ENCODE measurements around the gene NDUFS1. TPM values are rescaled to one million over a fixed set of nuclear protein-coding genes. Genes with fewer than 3 reads are reported as not detected.

The NDUFS1 gene
- total RNA-seq, 1 experiment from 2014 or later = 100 TPM

DNA sequence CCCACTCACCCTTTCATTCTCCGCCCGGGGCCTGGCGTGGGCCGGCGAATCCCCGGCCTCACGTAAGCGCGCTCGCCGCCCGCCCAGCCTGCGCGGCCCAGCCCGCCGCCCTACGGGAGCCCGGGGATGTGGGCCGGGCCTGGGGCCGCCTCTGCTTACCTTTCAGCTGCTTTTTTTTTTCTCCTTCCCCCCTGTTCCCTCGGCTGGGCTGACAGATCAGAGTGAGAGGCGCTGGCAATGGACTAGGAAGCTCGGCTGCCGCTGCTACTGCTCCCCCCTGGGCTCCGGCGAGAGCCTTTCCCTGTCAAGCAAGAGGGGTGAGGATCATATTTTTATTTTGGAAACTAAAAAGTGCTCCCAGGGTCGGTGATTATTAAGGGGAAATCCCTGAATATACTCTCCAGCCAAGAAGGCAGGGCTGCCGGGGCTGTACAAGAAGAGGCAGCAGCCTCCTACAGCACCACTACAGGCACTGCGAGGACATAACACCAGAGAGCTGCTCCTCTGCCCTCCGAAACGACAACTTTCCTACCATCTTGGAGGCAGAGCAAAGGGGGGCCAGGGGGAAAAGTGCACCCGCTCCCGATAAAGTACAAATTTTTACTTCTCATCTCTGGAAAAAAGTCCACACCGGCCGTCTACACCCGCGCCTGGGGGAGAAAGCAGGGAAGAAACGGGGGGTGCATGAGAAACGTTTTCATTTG, 73.3 kb downstream of the NDUFS1 start, which contains the start of gene INO80D:
INO80D (minus strand) TSS at position 433 of the 704 bp plus-strand sequence. CDS start 23,158 bp downstream, outside the sequence.
- BruUV-seq (replicated peaks) = TSS peak; percentile 55
- intact Hi-C loops (cut with micrococcal nuclease) = loop anchor here (1.0 kb wide), 1 partner anchor 73 kb away; the partner anchor contains the start of genes EEF1B2 and NDUFS1

DNA sequence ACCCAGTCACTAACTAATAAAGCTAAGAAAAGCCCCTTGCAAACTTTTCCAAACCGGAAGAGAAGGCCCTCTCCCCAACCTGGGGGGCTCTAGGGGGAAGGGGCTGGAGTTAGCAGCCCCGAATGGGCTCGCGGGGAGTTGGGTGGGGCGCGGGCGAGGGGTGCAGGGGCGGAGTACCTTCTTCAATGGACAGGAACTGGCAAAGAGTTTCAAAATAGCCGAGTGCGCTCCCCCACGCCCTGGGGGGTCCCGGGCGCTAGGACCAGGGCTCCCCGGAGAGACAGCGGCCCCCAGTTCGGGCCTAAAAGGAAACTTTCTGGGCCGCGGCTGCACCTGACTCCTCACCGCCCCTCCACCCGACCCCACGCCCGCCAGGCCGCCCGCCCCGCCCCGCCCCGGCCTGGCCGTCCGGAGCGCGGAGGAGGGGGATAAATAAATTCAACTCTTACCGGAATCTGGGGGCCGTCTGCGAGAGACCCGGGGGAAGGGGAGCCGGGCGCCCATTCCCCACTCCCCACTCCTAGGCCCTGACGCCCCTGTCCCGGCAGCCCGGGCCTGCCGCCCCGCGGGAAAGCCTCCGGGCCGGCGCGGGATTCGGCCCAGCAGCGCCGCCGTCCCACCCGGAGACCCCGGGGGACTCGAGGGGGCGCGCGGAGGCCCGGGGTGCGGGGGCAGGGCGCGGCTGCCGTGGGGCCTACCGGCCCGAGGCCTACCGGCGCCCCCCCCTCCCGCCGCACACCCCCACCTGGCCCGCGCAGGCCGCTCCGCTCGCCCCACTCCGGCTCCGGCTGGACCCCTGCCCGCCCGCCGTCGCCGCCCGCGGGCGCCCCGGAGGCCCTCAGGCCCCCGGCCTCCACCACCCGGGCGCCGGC, 74.1 kb downstream of the NDUFS1 start:
- Mint-ChIP-seq H3K27me3 (ENCODE audit: insufficient read depth, unreplicated experiment) (no peaks in the 10 kb centered on the region), H3K4me3 (ENCODE audit: unreplicated experiment) (peak overlapping the region; percentile 94), H3K36me3 (ENCODE audit: insufficient read depth, unreplicated experiment) (peaks cover 16% of the 10 kb centered on the region), H3K27ac (ENCODE audit: low read depth, unreplicated experiment) (peak overlapping the region; percentile 97), H3K9me3 (ENCODE audit: unreplicated experiment) (no peaks in the 10 kb centered on the region), H3K4me1 (ENCODE audit: insufficient read depth, unreplicated experiment) (peaks cover 11% of the 10 kb centered on the region)
- BruUV-seq (replicated peaks) = no TSS peak
- TF ChIP-seq, protein P1, sequence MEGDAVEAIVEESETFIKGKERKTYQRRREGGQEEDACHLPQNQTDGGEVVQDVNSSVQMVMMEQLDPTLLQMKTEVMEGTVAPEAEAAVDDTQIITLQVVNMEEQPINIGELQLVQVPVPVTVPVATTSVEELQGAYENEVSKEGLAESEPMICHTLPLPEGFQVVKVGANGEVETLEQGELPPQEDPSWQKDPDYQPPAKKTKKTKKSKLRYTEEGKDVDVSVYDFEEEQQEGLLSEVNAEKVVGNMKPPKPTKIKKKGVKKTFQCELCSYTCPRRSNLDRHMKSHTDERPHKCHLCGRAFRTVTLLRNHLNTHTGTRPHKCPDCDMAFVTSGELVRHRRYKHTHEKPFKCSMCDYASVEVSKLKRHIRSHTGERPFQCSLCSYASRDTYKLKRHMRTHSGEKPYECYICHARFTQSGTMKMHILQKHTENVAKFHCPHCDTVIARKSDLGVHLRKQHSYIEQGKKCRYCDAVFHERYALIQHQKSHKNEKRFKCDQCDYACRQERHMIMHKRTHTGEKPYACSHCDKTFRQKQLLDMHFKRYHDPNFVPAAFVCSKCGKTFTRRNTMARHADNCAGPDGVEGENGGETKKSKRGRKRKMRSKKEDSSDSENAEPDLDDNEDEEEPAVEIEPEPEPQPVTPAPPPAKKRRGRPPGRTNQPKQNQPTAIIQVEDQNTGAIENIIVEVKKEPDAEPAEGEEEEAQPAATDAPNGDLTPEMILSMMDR (IDR thresholded peaks at IDR 0.05; ENCODE audit: unreplicated experiment) = no peak
- POLR2A ChIA-PET = interaction anchor here (0.6 to 2.6 kb wide), 16 partner anchors 9 to 679 kb away, joined by 3 to 15 read pairs (median 4); partner anchors contain the start of genes EEF1B2, MDH1B and NDUFS1
- peak; percentile 43 for DNase-seq (ENCODE audit: unreplicated experiment)
- intact Hi-C loops (cut with micrococcal nuclease) = no loop called here
- CTCF ChIA-PET = interaction anchor here (0.6 to 0.9 kb wide), 5 partner anchors 45 to 300 kb away, joined by 3 read pairs; no protein-coding TSS in a partner anchor

More for the DNA sequence above, 73.3 kb downstream of the NDUFS1 start, which contains the start of gene INO80D:
- H3K4me1 Mint-ChIP-seq (ENCODE audit: insufficient read depth, unreplicated experiment) = peaks cover 11% of the 10 kb centered on the region
- peak within 1 kb of the TSS; percentile 94 for H3K4me3 Mint-ChIP-seq (ENCODE audit: unreplicated experiment)
- H3K27ac Mint-ChIP-seq (ENCODE audit: low read depth, unreplicated experiment) = peak within 1 kb of the TSS; percentile 97
- peak; percentile 86 for DNase-seq (ENCODE audit: unreplicated experiment)
- TF ChIP-seq, protein P1 (IDR thresholded peaks at IDR 0.05; ENCODE audit: unreplicated experiment) = peak; percentile 26
- ChIA-PET CTCF (interaction anchor here (0.6 to 0.9 kb wide), 6 partner anchors 54 to 897 kb away, joined by 3 read pairs; no protein-coding TSS in a partner anchor), POLR2A (interaction anchor here (0.6 to 2.9 kb wide), 15 partner anchors 10 to 679 kb away, joined by 3 to 17 read pairs (median 3); partner anchors contain the start of genes EEF1B2, MDH1B and NDUFS1)
- no peaks in the 10 kb centered on the region for H3K27me3 Mint-ChIP-seq (ENCODE audit: insufficient read depth, unreplicated experiment)
- peaks cover 20% of the 10 kb centered on the region for H3K36me3 Mint-ChIP-seq (ENCODE audit: insufficient read depth, unreplicated experiment)
- no peaks in the 10 kb centered on the region for H3K9me3 Mint-ChIP-seq (ENCODE audit: unreplicated experiment)

DNA sequence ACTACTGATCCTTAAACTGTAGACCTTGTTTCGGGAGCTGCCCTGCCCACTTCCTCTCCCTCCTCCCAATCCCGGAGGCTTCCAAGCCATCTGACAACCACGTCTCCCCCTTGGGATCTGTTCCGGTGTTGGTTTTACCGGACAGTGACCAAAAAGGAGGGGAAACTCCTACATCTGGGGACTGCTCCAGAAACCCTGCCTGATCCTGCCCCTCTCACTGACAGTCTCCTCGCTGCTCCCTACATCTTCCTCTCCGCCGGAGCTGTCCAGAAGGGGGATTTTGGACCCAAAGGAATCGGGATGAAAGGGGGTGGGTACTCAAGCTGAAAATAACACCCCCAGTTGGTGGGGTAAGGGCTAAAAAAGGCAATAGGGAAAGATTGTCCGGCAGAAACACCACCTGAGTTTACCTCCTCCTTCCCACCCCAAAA, 74.8 kb downstream of the NDUFS1 start:
- Mint-ChIP-seq H3K27me3 (ENCODE audit: insufficient read depth, unreplicated experiment) (no peaks in the 10 kb centered on the region), H3K9me3 (ENCODE audit: unreplicated experiment) (no peaks in the 10 kb centered on the region), H3K36me3 (ENCODE audit: insufficient read depth, unreplicated experiment) (peaks cover 10% of the 10 kb centered on the region), H3K4me3 (ENCODE audit: unreplicated experiment) (peak overlapping the region; percentile 94), H3K27ac (ENCODE audit: low read depth, unreplicated experiment) (peak overlapping the region; percentile 97), H3K4me1 (ENCODE audit: insufficient read depth, unreplicated experiment) (peaks cover 18% of the 10 kb centered on the region)
- peak; percentile 93 for DNase-seq (ENCODE audit: unreplicated experiment)
- no TSS peak for BruUV-seq (replicated peaks)
- POLR2A ChIA-PET = interaction anchor here (0.6 to 2.6 kb wide), 10 partner anchors 9 to 146 kb away, joined by 3 to 14 read pairs (median 4); partner anchors contain the start of genes EEF1B2 and NDUFS1
- CTCF ChIA-PET = interaction anchor here (0.6 to 0.7 kb wide), 2 partner anchors 45 to 56 kb away, joined by 3 read pairs; no protein-coding TSS in a partner anchor
- TF ChIP-seq, protein P1 (IDR thresholded peaks at IDR 0.05; ENCODE audit: unreplicated experiment) = no peak
- intact Hi-C loops (cut with micrococcal nuclease) = no loop called here
